Kidney epithelial cell (primary cell): ENCODE results near the gene SCLT1. TPM values are rescaled to one million over a fixed set of nuclear protein-coding genes. Genes with fewer than 3 reads are reported as not detected.

Experiments used
- DNase-seq: peaks from one replicate; pipeline ENCODE4 v3.0.0-alpha.2; 2010; ENCODE audit warnings: low read depth
- H3K27me3 ChIP-seq: 2 replicates; pipeline ENCODE4 v1.6.0; 2011; ENCODE audit warnings: low read length; ENCODE audit not compliant: control insufficient read depth, insufficient read depth
- H3K36me3 ChIP-seq: 2 replicates; pipeline ENCODE4 v1.5.1; 2011; ENCODE audit warnings: low read length; ENCODE audit not compliant: control insufficient read depth, insufficient read depth
- H3K4me3 ChIP-seq: 2 replicates; pipeline ENCODE4 v1.5.1; 2011; ENCODE audit warnings: low read depth, mild to moderate bottlenecking, control low read depth, low read length
- total RNA-seq: library from RNA; depleted of rRNA; stranded (reverse); fragments of >200 nt; gene quantifications from 2 replicates; pipeline ENCODE4 v1.2.3, GENCODE V29; 2015
- TF ChIP-seq, protein P1 (sequence below): IDR thresholded peaks from 2 replicates; pipeline ENCODE4 v1.5.1; 2011; ENCODE audit warnings: mild to moderate bottlenecking, moderate library complexity, low read length, control low read depth, inconsistent platforms; ENCODE audit not compliant: insufficient read depth, poor library complexity, severe bottlenecking

SCLT1 gene
- total RNA-seq, result 6.4 and 6.5 TPM in 2 replicates

DNA sequence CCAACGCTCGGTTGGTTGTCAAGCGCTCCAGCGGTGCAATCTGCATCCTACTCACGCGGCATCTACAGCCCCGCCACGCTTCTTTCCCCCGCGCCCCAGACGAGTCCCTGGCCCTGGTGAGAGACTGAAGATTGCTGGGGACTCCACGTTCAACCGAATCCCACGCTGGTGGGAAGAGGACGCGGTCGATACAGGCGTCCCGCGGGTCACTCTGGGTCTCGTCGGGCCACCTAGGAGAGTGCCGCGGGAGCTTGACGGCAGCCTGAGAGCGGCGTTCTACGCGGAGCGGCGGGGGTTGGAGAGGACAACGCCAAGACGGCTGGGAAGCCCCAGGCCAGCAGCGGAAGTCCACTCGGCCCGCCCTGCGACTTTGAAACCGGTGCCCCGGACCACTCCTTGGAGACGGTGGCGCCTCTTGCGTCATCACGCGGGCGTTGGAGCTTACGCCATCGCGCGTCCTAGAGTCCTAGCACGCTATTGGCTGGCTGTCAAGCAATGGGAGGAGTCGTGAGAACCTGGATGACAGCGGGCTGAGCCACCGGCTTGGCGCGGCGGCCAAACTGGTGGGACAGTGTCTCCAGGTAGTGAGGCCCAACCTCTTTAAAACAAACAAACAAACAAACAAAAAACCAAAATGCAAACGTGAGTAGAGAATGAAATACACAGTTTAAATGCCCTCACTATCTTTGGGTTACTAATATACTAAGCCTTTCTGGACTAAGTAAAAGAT is at the start of gene SCLT1:
Gene SCLT1 (minus strand): TSS at position 349 of the 730 bp plus-strand sequence. CDS start 436 bp downstream, outside the sequence.
- Histone ChIP-seq H3K36me3 (no peaks in the 10 kb centered on the region), H3K4me3 (peak within 1 kb of the TSS; percentile 82), H3K27me3 (no peaks in the 10 kb centered on the region)
- peak; percentile 91 for DNase-seq
- TF ChIP-seq, protein P1, sequence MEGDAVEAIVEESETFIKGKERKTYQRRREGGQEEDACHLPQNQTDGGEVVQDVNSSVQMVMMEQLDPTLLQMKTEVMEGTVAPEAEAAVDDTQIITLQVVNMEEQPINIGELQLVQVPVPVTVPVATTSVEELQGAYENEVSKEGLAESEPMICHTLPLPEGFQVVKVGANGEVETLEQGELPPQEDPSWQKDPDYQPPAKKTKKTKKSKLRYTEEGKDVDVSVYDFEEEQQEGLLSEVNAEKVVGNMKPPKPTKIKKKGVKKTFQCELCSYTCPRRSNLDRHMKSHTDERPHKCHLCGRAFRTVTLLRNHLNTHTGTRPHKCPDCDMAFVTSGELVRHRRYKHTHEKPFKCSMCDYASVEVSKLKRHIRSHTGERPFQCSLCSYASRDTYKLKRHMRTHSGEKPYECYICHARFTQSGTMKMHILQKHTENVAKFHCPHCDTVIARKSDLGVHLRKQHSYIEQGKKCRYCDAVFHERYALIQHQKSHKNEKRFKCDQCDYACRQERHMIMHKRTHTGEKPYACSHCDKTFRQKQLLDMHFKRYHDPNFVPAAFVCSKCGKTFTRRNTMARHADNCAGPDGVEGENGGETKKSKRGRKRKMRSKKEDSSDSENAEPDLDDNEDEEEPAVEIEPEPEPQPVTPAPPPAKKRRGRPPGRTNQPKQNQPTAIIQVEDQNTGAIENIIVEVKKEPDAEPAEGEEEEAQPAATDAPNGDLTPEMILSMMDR, result no peak

DNA sequence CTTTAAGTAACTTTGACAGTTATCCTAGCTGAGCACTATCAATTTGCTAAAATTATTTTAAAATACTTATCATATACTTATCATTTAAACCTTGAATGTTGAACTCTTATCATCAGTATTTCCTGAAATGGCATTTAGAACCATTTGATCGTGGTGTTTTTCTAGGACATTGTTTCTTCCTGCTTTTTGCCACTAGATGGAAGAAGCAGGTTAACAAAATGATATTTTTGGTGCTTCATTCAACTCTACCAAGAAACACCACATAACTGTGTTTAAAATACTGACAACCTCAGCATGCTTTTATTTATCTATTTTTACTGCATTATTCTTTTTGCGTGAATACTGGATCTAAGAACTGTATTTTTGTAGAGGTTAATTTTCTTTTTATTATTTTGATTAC is 47.2 kb upstream of the SCLT1 start:
- Histone ChIP-seq H3K36me3 (no peaks in the 10 kb centered on the region), H3K4me3 (no peak overlapping the region), H3K27me3 (no peaks in the 10 kb centered on the region)
- no peak for DNase-seq
- TF ChIP-seq, protein P1, result no peak

DNA sequence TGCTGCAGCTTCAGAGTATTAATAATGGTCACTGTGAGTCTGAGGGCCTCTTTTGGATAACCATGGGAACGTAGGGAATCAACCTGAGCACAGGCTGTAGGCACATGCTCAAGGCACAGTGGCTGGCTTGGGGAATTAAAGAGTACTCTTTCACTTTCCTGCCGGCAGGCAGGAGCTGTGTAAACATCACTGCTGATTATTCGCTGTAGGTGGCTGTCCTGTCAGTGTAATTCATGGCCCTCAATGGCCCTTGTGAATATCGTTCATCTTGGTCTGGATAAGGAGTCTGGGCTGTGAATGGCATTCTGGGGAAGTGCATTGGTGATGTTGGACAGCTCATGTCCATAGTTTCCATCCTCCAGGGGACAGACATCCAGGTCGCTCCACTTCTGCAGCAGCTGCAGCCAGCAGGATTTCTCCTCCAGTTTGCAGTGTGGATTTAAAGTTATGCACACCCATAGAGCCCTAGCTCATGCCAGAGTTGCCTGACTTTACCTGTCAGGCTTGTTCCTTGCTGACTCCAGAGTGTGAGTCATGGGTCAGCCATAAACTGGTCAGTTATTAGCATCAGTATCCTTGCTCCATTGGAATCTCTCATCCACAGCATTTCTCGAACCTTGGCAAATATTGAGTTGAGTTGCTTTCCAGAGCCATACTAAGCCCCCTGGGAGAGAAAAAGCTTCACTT is 45.6 kb upstream of the SCLT1 start:
- no peaks in the 10 kb centered on the region for H3K36me3 ChIP-seq
- no peak for DNase-seq
- TF ChIP-seq, protein P1, result no peak
- no peaks in the 10 kb centered on the region for H3K27me3 ChIP-seq
- H3K4me3 ChIP-seq, result no peak overlapping the region

DNA sequence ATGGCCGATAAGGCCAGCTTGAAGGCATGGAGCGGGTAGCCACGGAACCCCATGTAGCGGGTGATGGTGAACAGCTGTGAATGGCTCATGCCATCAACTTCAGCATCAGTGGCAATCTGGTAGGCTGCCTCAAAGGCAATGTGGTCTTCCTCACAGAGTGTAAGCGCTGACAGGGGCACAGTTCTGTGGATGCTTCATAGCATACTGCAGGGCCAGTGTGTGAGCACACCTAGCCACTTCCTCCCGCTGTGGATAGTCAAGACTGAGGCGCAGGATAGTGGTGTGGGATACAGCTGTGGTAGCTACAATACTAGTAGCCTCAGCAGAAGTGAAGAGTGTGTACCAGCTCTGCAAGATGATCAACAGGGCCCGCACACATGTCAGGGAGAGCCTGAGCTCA is 43.1 kb upstream of the SCLT1 start:
- Histone ChIP-seq H3K27me3 (no peaks in the 10 kb centered on the region), H3K36me3 (no peaks in the 10 kb centered on the region), H3K4me3 (no peak overlapping the region)
- TF ChIP-seq, protein P1, result no peak
- DNase-seq, result no peak

DNA sequence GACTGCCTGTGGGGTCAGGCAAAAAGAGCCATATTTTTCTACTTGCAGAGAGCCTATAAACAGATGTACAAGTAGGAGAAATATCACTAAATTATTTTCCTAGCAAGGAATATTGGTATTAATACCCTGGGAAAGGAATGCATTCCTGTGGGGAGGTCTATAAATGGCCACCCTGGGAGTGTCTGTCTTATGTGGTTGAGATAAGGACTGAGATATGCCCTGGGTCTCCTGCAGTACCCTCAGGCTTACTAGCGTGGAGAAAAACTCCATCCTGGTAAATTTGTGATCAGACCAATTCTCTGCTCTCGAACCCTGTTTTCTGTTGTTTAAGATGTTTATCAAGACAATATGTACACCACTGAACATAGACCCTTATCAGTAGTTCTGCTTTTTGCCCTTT is 38.0 kb upstream of the SCLT1 start:
- no peak for DNase-seq
- H3K27me3 ChIP-seq, result no peaks in the 10 kb centered on the region

More for the DNA sequence above, 38.0 kb upstream of the SCLT1 start:
- TF ChIP-seq, protein P1, result no peak
- Histone ChIP-seq H3K4me3 (no peak overlapping the region), H3K36me3 (no peaks in the 10 kb centered on the region)
